Astrocyte (in vitro differentiated cells and primary cell): Measurements from ENCODE around the gene TNFAIP8L3.

Source experiments
- CTCF ChIP-seq: IDR thresholded peaks from 2 replicates; pipeline ENCODE4 v1.5.1; 2011; ENCODE audit warnings: low read depth, mild to moderate bottlenecking, inconsistent platforms, low read length, moderate library complexity; ENCODE audit not compliant: insufficient read depth
- EZH2 ChIP-seq: IDR thresholded peaks from 2 replicates; pipeline ENCODE4 v1.6.1; 2012; ENCODE audit warnings: mild to moderate bottlenecking, low read length, inconsistent platforms; ENCODE audit not compliant: insufficient read depth

GRCh38 chr15:51038974-51039319 lies 55.8 kb downstream of the TNFAIP8L3 start:
- TF ChIP-seq CTCF (no peak), EZH2 (no peak)
